GM19438 (cell line): ENCODE measurements around the gene PSTPIP1.

Source experiments
- ATAC-seq: cut with Tn5 transposase; IDR thresholded peaks from one replicate; pipeline ENCODE4 v1.9.1; 2021; ENCODE audit warnings: low read depth; ENCODE audit not compliant: unreplicated experiment

Gene PSTPIP1

DNA sequence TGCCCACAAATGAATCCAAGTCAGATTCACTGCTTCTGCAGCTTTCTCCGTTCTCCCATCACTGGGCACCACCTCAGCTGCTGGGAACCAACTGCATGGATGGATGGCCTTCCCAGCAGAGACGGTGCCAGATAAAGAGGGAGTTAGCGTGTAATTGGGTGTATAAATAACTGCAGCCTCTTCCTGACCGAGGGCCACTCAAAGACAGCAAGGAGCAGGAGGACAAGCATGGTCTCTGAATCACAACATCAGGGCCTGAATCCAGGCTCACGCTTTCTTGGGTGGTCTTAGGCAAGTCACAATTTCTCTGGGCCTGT, 44.2 kb downstream of the PSTPIP1 start:
- ATAC-seq = no peak

DNA sequence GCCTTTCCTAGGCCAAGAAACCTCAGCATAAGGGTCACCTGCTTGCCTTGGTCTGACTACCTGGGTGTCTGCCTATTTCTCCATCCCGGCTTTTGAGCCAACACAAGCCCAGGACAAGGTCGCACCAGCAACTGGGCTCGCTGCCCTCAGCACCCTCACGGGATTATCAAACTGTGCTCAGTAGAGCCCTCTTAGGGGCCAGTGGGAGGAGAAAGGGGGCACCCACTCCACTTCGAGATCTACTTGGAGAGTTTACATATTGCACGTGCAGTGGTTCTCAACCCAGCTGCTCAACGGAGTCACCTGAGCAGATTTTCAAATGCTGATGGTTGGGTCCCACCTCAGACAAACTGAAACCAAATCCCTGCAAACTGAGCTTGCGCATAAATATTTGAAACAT, 44.9 kb downstream of the PSTPIP1 start:
- ATAC-seq = no peak

DNA sequence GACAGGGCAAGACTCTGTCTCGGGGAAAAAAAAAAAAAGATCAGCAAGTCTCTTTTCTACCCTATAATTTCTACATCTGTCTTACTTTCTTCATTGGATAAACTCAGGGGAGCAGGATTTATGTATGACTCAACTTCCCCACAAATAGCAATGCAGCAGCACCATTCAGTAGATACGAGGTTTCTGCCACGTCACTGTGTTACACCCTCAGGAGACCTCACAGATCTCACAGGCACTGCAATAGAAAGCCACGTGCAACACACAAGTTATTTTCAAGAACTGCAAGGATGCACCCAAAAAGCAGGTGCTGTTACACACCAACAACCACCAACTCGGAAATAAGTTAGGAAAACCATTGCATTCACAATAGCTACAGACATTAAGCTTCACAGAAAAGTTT, 45.7 kb downstream of the PSTPIP1 start:
- ATAC-seq = no peak

DNA sequence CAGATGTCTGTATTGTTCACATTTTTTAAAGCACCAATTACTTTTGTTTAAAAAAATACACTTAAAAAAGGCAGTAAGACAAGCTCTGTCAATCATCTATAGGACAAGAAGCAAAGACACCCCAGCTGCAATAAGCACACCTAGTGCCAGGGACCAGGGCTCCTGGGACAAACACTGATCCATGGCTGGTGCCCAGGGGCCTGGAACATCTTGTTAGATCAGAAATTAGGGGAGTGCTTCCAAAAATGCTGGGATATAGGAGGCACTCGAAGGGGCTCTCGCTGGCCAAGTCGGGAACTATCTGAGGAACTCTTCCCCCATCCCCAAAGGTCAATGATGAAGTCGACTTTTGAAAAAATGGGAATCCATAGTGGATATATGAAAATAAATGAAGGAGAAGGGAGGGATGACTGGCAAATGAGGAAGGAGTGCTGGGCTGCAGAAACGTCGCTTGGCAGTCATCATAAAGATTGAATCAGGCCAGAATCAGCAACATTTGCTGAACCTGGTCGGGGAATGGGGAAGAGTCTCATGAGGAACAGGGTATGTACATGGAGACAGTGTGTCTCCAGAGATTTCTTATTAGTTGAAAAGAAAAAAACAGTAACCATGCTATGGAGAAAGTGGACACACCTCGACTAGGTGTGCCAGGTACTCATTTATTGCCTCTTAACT, 47.5 kb downstream of the PSTPIP1 start:
- ATAC-seq = no peak

DNA sequence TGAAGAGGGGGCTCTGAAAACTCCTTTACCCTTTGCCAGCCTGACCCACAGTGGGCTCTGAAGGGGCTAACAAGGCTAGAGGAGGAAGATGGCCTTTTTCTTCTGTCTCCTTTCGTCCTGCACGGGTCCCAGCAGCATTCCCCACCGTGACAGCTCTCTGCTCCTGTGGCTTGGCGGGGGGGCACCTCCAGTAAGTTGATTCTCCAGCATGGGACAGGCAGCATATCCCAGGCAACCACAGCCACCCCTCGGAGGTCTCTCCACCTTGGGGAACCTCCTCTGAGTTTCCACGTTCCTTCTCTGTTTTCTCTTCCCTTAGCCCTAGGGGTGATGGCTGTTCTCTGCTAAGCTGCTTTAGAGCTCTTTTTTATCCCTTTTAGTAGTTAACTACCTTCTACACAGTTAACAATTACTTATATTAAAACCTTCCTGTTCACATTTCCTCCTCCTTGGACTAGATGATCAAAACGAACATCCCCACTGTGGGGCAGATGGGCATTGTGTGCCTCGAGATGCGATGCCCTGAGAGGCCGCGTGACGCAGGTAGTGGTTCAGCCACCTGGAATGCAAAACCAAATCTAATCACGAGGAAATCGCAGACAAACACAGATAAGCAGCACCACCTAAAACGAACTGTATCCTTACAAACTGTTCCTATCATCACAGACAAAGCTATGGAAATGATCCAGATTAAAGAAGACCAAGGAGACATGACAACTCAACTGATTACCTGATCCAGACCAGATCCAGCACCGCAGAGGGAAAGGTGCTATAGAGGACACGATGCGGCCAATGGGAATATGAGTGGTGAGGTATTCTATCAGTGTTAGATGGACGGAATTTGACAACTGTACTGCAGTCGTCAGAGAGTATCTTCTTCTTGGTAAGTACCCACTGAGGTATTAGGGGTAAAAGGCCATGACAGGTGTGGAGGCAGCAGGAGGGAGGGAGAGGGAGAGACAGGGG, 48.3 kb downstream of the PSTPIP1 start:
- no peak for ATAC-seq

DNA sequence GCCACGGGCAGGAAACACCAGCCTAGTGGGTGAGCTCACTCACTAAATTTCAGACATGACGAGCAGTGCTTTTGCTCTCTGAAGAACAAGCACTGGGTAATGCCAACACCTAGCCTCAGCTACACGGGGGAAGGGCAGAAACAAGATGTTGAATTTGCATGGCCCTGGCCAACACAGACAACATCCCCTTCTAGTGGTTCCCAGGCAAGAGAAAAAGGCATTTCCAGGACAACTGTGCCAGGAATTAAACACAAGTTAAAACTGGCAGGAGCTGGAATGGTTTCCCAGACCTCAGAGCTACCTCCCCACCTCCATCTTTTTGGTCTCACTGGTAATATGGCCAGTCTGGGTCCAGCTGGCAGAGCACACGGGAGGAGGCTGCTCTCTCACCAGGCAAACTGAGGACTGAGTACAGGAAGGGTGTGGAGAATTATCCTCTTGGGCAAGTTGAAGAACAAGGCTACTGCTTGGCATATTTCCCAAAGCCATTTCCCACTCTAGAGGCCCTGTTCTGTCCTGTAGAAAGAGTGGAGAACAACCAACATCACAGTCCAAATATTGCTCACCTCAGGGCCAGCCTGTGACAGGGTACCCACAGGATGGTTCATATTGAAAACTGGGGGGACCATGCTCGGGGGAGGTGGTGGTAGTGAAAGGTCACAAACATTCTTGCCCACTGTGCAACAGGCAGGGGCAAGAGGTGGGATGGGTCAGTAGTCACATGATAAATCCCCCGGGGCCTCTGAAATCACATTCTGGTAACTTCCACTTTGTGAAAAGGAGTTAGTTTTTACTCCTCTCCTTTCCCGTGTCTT, 49.5 kb downstream of the PSTPIP1 start:
- no peak for ATAC-seq

DNA sequence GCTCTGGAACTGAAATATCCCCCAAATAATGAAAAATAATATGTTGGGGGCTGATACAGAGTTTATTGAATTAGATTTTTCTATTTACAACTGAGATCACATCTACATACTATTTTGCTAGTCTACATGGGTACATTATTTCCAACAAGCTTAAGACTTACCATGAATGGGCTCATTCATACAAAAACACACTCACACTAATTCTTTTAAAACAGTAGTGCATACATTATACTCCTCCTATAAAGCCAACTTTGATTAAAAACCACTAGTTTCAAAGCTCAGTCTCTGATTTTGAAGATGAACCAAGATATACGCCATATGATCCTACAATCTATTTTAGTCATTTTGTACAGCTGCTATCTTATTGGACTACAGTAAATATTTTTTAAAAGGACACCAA, 51.1 kb downstream of the PSTPIP1 start:
- no peak for ATAC-seq

DNA sequence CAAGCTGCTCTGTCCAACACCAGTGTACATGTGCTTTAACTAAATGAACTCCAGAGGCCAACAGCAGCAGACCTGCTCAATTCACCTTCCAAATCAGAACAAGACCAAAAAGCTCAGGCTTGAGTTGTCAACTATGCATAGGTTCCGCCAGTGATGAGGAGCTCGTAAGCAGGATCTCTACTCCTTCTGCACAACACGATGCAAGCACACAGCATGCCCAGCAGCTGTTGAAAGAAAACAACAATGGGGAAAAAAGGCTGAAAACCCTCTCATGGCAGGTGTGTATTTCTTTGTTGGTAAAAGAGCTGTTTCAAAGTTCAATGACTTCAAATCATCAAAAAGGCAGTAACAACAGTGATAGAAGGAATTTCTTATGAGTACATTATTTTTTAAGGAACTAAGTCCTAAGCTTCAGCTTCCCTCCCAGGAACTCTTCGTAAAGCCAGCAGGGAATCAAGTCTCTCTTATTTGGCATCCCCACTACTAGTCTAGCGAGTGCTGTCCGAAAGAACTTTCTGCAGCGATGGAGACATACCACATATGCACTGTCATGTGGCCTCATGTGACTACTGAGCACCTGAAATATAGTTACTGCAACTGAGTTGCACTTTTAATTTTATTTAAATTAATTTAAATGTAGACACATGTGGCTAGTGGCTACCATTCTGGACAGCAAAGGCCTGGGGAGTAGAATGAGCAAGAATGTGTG, 51.9 kb downstream of the PSTPIP1 start:
- no peak for ATAC-seq

DNA sequence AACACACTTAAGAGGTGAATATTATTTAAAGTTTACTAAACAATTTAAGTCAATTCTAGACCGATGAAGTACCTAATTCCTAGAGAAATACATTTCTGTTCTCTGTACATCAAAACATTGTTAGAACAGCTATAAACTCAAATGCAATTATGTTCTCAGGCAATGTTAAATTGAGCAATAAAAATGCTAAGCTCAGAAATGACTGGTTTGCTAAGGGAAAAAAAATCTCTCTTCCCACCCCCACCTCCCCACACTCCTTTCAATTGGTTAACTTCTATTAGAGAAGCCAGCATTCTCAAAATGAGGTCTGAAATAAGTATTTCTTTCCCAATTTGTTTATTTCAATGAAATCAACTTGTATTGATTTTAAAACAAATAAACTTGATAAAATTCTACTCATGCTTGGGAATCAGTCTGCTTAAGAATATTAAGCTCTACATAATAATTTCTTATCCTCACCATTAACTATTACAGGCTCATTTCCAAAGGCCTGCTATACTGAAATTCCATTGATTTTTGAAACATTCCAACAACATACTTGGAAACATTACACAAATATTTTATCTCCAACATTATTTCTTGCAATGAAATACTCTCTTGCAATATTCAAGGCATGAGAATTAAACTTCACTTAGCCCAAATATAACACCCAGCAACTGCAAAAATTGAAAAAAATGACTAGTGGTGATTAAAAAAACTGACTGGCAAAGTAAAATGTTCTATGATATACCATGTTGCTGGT, 53.4 kb downstream of the PSTPIP1 start:
- no peak for ATAC-seq

DNA sequence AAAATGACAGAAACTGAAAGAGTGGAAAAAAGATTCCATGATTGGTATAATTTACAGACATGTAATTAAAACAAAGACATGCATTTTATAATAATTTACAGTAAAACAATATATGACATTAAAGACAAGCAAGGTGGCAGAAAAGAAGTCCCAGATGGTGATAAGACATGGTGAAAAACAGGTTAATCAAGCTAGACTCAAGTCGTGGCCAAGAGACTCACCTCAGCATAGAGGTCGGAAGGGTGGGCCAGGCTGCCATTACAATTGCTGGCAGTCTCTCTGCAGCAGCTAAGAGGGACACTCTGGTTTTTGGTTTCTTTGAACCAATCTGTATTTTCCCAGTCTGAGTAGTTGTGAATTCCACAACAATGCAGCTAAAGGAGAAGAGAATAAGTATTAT, 57.6 kb downstream of the PSTPIP1 start:
- no peak for ATAC-seq

DNA sequence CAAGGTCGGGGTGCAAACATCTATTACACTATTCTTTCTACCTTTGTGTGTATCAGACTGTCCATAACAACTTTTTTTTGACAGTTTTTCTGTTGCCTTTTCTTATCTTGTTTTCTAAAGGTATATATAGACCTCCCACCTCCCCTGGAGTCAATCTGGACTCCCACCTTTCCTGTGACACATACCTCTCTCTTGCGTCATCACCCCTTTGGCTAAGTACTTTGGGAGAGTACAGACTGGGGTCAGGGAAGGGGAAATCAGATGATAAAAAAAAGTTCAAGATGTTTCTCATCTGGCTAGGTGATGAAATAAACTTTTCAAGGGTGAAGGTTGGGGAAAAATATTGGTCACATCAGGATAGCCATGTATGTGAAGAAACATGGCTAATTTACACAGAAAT, 58.8 kb downstream of the PSTPIP1 start:
- no peak for ATAC-seq

DNA sequence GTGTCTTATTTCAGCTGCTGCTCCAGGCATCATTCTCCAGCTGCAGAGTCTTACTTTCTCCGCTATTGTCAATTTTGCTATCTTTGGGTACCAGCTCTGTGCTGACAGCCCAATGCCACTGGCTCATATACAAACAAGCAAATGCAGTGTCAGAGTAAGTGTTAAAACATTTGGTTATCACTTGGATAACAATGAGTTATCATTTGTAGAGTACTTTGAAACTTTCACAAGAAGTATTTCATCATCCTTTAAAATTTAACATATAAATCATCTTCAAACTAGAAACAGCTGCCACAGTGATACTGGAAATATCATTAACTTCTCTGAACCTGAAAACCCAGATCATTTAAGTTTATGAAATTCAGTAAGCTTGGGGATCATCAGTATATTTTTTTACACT, 62.1 kb downstream of the PSTPIP1 start:
- ATAC-seq = no peak

DNA sequence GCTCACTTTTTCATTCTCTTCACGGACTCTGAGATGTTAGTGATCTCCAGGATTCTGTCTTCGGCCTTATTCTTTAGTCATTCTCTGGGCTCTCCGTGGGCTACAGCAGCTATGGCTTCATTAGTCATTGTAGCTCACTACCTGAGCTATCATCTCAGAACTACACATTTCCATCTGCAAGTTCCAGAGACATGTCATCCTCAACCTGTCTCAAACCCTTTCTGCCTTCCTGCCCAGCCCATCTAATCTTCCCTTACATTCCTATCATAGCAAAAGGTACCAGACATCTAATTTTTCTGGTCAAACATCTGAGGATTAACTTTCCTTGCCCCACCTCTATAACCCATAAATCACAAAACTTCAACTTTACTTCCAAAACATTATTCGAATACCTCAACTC, 62.8 kb downstream of the PSTPIP1 start:
- no peak for ATAC-seq

DNA sequence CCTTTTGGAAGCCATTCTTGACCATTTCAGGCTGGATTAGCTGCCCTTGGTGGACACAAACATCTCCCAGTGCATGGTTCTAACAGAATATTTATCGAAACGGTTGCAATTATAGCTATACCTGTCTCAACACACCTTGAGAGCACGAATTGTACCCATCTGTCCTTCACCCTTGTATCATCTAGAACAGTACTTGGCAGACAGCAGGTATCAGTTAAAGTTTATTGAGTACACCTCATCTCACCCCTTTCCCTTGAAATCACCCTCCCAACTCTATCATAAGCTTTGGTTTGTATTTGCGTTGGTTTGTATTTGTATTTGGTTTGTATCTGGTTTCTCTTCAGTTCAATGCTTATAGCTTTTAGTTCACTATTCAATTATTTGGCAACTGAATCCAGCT, 63.5 kb downstream of the PSTPIP1 start:
- ATAC-seq = no peak

DNA sequence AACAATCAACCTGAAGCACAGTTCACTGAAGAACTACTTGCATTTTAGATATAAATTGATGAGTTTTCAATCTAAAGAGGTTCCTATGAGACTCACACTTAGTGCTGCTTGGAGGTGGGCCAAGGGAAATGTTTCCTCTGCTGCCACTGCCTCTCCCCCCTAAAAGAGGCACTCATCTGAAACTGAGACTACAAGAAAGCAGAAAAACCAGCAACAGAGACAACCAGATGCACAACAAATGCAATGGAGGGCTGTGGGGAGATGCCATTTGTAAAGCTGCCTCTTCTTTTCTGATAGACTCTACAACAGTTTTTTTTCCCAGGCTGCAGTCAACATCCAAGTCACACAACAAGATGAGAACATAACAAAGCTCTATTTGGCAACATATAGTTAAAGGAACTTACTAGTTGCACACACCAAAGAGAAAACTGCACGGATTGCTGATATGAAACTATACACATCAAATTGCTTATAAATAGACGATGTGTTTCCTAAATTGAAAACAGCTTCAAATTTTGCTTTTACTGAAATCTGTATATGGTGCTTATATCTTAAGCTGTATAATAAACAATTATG, 64.9 kb downstream of the PSTPIP1 start:
- no peak for ATAC-seq

DNA sequence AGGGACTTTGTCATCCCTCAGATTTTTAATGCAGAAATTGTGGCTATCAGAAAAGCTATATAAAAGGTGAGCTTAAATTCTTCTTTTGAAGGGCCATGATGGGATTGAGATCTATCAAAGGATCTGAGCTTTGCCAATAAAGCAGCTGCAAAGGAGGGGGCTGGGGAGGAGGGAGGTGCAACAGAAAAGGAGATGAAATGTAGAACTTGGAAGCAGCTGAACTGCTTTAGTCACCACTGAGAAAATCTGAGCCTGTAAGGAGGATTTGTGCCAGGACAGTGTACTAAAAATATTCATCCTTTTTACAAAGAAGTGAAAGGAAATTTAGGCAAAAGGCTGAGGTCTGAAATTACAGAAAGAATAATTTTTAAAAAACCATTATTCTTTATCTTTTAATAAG, 65.6 kb downstream of the PSTPIP1 start:
- no peak for ATAC-seq

DNA sequence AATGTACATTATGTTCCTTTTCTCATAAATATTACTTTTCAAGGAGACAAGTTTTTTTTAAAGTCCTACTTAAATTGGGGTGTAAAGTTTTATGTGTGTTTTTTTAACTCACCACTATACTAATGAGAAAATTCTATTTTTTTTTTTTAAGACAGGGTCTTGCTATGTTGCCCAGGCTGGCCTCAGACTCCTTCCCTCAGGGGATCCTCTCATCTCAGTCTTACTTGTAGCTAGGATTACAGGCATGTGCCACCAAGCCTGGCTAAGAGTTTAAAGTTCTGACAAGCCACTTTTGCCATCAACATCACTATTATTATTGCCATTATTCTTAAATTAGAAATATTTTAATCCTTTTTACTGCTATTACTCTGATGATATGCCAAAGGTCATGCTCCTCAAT, 68.3 kb downstream of the PSTPIP1 start:
- ATAC-seq = no peak

DNA sequence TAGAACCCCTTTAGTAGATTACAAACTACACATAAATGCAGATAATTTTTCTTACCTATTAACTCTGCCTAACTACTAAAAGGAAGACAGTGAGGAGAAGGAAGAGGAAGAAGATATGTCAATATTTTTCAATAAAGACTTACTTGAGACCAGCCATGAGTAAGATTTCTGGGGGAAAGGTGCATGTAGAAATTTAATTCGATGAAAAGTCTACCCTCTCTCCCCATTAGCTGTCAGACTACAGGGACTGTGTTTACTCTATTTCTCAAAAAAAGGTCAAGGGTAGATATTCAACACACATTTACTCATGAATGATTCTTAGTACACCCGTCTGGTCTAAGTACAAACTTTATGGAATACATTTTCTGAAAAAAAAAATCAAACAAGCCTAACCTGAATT, 69.1 kb downstream of the PSTPIP1 start:
- ATAC-seq = no peak

DNA sequence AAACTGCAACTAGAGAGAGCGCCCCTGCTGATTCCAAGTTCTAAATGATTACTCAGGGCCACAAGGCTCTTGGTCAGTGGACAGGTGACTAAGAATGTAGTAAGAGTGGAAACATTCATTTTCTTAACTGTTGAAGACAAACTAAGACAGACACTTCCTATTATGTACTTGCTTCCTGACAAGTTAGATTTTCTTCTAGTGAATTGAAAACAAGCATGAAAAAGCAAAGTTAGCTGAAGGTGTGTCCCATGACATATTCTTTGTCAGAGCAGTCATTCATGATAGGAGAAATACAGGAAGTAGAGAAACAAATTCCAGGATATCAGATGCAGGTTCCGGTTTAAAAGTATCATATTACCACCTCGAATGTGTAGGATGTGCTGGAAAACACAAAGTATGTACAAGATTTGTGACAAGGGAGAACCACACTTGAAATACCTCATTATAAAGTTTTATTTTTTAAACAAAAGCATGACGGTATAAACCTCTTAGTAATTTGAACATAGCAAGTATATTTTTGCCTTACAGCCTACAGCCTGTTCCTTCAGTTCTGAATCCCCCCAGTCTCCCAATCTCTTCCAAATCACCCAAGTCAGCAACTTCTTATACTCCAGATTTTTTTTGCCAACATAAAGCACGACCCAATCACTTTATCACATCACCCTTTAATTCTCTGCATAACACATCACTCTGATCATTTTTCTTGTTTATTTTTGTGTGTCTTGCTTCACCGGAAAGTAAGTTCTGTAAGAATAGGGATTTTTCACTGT, 69.8 kb downstream of the PSTPIP1 start:
- ATAC-seq = no peak
